NCI-H82 (cell line): ENCODE data around the gene ABO.
"Not testable (repeated sequence)": the region's sequence is repeated elsewhere in the genome, so short reads cannot be mapped to it uniquely, and the experiment has no call there.

Experiments used
- DNase-seq: peaks from one replicate; lab custom pipeline; 2025; lab: John Stamatoyannopoulos, UW

ABO gene

GRCh38 chr9:133263557-133263956, 11.4 kb downstream of the ABO start:
- DNase-seq, result no peak

GRCh38 chr9:133262226-133262625, 12.8 kb downstream of the ABO start:
- DNase-seq, result no peak

GRCh38 chr9:133261753-133262120, 13.3 kb downstream of the ABO start:
- no peak for DNase-seq

GRCh38 chr9:133261103-133261752, 13.8 kb downstream of the ABO start:
- DNase-seq, result no peak

DNA sequence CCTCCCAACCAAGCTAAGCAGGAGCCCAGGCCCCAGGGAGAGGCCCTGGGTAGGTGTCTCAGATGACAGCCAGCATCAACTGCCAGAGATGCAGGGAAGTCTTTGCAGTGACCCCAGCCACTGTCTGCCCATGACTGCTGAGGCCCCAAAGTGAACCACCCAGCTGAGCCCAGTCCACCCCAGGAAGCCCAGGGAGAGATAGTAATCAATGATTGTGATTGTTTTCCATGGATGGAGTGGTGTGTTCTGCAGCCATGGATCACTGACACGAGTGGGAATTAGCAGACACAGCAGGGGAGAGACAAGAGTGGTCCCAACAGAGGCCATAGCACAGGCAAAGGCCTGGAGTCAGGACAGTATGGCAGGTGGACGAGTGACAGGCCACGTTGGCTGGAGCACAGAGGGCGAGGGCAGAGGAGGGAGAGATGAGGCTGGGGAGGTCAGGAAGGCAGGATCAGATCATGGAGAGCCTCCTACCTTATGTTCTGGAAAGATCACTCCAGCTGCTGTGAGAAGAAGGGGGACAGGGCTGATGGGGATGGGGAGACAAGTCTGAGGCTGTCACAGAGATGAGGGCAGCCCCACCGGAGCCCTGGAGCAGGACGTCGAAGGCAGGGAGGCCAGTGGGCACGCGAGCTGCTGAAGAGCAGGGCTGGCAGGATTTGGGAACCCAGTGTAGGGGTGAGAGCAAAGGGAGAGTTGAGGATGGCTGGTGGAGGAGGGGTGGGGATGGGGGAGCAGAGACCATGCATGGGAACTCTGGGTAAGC, 14.5 kb downstream of the ABO start:
- no peak for DNase-seq

GRCh38 chr9:133258061-133259015, 16.7 kb downstream of the ABO start:
- DNase-seq, result no peak

GRCh38 chr9:133257465-133257956, 17.5 kb downstream of the ABO start:
- no peak for DNase-seq

DNA sequence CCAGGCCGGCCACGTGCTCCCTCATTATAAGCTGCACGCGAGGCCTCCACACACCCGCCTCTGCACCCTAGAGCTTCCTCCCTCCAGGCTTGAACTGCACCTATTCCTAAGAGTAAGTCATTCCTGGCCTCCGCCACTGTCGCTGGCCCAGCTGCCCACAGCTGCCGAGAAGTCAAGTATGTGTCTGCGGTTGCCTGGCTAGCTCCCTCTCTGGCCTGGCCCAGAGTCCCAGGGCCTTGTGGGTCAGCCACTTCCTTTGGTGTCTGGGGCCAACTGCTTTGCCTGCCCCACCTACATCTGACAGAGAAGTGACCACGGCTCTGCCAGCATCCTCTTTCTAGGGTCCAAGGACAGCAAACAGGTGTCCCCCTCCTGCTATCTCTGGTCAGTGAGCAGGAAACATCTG, 18.3 kb downstream of the ABO start:
- DNase-seq, result no peak

GRCh38 chr9:133256136-133256461, 18.9 kb downstream of the ABO start:
- no peak for DNase-seq

DNA sequence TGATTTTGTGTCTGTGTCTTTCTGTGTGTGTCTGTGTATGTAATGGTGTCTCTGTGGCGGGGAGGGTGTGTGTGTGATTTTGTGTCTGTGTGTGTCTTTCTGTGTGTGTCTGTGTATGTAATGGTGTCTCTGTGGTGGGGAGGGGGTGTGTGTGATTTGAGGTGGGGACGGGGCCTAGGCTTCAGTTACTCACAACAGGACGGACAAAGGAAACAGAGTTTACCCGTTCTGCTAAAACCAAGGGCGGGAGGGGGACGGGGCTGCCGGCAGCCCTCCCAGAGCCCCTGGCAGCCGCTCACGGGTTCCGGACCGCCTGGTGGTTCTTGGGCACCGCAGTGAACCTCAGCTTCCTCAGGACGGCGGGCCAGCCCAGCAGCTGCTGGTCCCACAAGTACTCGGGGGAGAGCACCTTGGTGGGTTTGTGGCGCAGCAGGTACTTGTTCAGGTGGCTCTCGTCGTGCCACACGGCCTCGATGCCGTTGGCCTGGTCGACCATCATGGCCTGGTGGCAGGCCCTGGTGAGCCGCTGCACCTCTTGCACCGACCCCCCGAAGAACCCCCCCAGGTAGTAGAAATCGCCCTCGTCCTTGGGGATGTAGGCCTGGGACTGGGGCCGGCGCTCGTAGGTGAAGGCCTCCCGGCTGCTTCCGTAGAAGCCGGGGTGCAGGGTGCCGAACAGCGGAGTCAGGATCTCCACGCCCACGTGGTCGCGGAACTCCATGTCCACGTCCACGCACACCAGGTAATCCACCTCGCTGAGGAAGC, 19.4 kb downstream of the ABO start:
- no peak for DNase-seq

DNA sequence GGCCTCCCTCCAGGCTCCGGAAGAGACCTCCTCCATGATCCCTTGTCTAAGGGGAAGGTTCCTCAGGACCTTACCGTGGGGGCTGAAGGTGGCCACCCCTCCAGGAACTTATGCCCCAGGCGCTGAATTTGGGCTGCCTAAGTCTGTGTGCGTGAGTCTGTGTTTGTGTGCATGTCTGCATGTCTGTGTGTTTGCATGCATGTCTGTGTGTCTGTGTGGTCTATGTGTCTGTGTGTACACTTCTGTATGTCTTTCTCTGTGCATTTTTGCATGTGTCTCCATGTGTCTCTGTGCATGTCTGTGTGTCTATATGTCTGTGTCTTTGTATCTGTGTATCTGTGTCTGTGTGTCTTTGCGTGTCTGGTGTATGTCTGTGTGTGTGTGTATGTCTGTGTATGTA, 20.5 kb downstream of the ABO start:
- no peak for DNase-seq

DNA sequence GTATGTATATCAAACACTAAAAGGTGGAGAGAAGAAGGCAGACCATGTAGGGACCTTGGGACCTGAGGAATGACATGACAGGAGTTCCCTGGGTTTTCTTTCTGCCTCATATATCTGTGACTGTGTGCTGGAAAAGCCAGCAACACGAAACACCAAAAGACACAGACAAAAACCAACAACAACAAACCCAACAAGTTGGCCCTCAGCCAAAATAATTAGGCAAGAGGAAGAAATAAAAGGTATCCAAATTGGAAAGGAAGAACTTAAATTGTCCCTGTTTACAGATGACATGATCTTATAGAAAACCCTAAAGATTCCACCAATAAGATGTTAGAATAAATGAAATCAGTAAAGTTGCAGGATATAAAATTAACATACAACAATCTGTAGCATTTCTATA, 21.7 kb downstream of the ABO start:
- DNase-seq, result no peak

DNA sequence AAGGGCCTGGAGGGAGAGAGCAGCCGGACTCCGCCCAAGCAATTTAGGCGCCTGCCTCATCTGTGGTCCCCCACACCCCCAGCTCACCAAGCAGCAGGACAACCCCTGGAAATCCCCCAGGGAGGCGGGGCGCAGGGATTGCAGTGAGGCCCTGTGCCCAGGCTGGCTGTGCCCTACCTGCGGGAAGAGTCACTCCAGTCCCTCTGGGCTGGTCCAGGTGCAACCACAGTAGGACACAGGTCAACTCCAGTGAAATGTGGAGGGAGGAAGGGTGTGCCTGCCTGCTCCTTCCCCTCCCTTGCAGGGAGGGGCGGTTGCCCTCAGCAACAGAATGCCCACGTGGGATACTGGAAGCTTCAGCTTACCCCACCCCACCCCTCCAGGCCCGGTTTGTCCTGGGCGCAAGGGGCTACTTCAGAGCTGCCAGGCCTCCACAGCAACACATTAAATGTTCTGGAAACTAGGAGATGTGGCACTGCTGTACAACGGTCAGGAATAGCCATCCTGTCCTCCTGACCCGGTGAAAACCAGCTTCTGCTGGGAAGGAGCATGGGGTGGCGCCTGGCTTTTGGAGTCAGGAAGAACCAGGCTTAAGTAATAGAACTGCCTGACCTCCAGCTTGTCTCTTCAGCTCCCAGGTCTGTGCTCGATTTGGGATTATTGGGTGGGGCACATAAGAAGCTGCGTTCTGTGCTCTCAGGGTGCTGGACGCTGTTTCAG, 22.5 kb downstream of the ABO start:
- no peak for DNase-seq

DNA sequence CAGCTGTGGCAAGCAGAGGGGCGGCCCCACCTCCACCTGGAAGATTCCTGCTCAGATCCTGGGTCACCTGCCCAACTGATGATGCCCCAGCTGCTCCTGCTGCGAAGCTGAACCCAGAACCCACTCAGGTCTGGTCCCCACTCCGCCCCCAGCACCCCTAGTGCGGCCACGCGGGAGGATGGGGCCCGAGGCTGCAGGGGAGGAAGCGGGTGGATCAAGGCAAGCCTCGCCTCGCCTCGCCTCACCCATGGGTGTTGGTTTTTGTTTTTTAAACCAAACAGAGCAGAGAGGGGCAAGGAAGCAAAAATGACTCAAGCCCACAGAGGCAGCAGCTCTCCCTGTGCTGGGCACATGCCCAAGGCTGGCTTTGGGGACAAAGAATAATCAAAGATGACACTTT, 23.2 kb downstream of the ABO start:
- no peak for DNase-seq

- not testable (repeated sequence) for DNase-seq
Observed at GRCh38 chr9:133251221-133251620, 23.8 kb downstream of the ABO start.

GRCh38 chr9:133250741-133251170, 24.2 kb downstream of the ABO start:
- no peak for DNase-seq

DNA sequence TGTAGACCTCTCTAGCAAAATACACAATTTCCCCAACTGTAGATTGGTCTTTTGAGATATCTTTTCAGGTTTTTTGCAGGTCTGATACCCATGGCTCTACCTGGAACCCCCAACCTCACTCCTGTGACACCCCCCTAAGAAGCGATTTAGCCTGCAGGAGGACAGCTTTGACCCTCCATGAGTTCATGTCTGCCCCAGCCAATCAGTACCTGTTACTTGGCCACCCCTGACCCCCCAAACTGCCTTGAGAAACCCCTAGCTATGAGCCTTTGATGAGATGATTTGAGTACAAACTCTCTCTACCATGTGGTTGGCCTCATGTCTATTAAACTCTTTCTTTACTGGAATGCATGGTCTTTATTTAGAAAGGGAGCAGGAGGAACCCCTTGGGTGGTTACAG, 25.7 kb downstream of the ABO start:
- no peak for DNase-seq

- no peak for DNase-seq
Observed at GRCh38 chr9:133248726-133249295, 26.2 kb downstream of the ABO start.

DNA sequence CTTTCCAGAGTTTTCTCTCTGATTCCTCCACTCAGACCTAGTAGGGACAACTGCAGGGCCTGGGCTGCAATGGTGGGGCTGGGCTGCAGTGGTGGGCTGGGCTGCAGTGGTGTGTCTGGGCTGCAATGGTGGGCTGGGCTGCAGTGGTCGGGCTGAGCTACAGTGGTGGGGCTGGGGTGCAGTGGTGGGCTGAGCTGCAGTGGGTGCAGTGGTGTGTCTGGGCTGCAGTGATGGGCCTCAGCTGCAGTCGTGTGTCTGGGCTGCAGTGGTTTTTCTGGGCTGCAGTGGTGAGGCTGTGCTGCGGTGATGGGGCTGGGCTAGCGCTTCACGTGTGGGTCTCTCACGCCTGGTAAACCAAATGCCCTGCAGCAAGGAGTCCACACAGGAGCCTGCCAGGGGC, 27.4 kb downstream of the ABO start:
- DNase-seq, result no peak

GRCh38 chr9:133246991-133247390, 28.0 kb downstream of the ABO start:
- DNase-seq, result no peak

- no peak for DNase-seq
Observed at GRCh38 chr9:133246562-133246961, 28.4 kb downstream of the ABO start.
